Muscle of arm (tissue), 12 donors: ENCODE results near the gene DOP1B. TPM values are rescaled to one million over a fixed set of nuclear protein-coding genes. Genes with fewer than 3 reads are reported as not detected.
"Not testable (repeated sequence)": the region's sequence is repeated elsewhere in the genome, so short reads cannot be mapped to it uniquely, and the experiment has no call there.

Experiments
- DNase-seq: peaks from one replicate; pipeline ENCODE4 v3.0.0-alpha.2; 2013
- polyA plus RNA-seq, 12 donors: library from polyadenylated mRNA; unstranded; fragments of 120-200 nt; gene quantifications; one replicate each; pipeline ENCODE4 v1.2.1, GENCODE V29; 2013; ENCODE audit not compliant: insufficient read length in 12 of 12

DOP1B gene
- polyA plus RNA-seq, 12 donors, result 5.5 to 23.8 (median 6.6) TPM; not detected in 1

DNA sequence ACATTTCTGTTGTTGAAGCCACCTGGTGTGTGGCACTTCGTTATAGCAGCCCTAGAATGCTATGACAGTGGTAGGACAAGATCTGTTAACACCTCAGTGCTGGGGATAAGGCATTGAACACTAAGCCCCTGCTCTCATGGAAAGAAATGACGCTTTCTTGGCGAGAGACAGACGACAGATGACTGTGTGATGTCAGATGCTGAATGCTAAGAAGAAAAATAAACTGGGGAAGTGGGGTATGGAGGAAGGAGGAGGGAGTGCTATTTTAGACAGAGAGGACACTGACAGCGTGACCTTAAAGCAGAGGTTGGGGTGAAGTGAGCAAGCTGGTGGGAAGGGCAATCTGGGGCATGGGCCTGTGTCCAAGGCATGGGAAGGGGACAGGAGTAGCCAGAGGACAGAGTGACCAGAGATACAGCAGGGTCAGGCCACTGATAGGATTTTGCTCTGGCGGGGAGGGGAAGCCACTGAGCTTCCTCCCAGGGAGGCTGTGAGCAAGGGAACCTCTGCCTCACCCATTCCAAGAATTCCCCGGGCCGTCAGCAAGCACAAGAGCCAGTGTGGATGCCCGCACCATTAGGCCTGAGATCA is 15.2 kb downstream of the DOP1B start:
- DNase-seq, result no peak

DNA sequence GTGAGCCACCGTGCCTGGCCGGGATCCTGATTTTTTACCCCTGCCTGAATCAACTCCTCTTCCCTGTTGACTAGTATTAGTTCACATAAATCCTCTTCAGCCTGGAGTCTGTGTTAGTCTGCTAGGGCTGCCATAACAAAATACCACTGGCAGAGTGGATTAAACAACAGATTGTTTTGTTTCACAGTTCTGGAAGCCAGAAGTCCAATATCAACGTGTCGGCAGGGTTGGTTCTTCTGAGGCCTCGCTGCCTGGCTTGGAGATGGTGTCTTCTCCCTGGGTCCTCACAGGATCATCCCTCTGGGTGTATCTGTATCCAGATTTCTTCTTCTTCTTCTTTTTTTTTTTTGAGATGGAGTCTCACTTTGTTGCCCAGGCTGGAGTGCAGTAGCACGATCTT is 18.2 kb downstream of the DOP1B start:
- DNase-seq, result no peak

DNA sequence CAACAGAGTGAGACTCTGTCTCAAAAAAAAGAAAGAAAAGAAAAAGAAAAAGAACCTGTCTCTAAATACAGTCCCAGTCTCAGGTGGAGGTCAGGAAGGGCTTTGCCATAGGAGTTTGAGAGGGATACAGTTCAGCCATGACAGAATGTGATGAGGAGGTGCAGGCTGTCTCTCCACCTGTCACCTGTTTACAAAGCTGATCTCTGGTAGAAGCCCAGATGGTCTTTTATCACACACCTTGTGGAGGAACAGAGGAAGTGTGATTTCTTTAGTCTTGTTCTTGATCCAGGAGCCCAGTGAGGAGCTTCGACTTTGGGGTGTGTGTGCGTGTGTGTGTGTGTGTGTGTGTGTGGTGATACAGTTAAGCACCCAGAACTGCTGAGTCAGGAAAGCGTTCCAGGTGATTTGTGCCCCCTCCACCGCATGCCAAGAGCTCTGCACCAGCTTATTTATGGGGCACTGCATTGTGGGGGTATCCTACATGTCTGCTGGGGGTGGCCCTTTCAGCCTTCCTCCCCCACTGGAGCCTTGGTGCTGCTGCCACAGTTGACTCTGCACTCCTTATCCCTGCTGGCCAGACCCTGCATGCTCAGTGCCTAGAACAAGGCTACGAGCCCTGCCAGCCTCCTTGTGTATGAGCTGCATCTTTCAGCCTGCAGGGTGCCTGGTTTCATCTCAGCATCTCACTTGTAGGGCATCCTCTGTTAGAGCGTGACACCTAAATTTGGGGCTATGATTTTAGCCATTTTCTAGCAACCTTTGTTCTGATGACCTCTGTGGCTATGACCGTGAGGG is 19.3 kb downstream of the DOP1B start:
- DNase-seq, result no peak

DNA sequence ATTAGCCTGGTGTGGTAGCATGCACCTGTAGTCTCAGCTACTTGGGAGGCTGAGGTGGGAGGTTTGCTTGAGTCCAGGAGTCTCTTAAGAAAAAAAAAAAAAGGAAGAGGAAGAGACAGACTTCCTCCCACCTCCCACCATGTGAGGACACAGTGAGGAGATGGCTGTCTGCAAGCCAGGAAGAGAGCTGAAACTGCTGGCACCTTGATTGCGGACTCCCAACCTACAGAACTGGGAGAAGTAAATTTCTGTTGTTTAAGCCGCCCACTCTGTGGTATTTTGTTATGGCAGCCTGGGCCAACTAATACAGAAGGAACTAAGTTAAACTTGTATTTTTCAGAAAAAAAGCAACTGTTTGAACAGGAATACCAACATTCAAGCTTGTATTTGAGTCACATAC is 21.7 kb downstream of the DOP1B start:
- DNase-seq, result no peak

DNA sequence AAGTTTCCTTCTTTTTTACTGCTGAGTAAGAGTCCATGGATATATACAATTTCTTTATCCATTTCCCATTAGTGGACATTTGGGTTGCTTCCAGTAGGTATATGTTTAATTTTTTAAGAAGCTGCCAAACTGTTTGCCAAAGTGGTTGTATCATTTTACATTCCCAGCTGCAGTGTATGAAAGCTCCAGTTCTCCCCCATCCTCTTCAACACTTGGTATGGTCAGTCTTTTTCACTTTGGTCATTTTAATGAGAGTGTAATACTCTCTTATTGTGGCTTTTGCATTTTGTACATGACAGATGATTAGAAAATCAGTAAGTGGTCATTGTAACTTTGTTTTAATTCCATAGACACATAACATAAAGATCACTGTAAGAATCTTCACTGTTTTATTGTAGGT is 22.5 kb downstream of the DOP1B start:
- DNase-seq, result no peak

DNA sequence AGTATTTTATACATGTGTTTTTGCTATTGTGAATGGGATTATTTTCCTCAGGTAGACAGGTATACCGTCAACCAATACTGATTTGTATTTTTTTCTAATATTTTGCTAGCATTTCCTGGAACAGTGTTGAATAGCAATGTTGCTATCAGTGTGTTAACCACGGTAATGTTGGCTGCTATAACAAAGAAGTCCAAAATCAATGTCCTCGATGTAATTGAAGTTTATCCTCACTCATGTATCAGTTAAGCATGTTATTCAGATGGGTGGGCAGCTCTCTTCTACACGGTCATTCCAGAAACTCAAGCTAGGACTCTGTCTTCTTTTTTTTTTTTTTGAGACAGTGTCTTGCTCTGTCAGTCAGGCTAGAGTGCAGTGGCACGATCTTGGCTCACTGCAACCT is 24.3 kb downstream of the DOP1B start:
- DNase-seq, result no peak

DNA sequence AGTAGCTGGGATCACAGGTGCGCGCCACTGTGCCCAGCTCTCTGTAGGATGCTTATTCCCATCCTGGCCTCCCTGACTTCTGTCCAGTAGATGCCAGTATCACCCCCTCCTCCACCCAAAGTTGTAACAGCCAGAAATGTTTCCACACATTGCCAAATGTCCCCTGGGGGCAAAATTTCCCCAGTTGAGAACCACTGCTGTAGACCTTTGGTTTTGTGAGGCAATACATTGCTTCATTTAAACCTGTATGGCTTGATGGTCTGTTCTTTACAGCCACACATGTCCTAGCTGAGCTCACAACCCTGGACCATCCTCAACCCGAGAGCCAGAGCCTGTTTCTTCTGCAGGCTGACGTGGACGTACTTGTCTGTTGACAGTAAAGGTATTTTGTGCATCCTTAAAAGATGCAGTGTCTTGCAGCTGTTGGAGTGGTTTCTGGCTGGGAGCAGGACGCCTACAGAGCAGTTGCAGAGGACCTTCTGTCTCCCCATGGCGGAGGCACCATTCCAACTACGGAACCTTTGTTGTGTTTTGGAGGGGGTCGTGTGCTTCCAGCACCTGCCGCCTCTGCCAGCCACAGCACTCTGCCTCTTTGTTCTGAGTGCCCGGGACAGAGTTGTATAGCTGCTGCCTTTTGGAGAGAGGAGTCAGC is 26.6 kb downstream of the DOP1B start:
- no peak for DNase-seq

DNA sequence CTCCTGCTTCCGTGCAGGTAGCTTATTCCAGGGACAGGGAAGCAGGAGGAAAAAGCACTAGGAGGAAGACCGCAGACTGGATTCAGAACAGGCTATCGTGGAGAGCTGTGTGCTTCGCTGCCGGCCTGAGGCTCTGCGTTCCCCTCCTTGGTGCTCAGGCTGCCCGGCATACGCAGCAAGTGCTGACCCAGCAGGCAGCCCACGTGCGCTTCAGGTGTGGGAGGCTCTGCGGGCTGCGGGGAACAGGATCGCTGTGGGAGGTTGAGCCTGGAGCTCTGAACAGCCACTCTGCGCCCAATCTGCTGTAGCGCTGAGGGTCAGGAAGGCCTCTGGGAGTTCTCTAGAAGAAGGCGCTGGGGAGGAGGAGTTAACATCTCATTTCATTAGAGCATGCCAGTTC is 27.9 kb downstream of the DOP1B start:
- DNase-seq, result no peak

DNA sequence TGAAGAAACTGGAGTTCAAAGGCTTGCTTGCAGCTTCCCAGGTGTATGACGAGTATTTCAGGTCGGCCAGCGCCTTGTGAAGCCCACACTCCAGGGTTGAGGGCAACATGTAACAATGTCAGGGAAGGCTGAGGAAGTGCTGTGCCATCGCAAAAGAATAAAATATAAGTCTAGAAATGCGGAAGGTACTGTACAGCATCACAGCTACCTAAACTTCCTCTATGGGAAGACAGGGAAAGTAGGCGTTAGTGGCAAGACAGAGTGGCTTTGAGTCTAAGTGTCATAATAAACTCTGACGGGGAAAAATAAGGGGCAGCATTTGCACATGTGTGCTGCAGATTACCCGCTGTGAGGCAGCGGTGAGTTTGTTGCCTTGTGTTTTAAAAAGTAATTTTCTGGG is 28.9 kb downstream of the DOP1B start:
- no peak for DNase-seq

DNA sequence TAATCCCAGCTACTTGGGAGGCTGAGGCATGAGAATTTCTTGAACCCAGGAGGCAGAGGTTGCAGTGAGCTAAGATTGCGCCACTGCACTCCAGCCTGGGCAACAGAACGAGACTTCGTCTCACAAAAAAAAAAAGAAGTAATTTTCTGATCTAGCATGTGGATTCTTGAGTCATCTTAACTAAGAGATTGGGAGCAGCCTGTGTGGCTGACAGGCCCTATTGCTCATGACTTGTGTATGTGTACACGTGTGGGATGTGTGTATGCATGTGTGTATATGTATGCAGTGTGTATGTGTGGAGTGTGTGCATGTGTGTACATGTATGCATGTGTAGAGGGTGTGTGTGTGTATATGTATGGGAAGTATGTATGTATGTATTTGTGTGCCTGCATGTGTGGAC is 29.5 kb downstream of the DOP1B start:
- DNase-seq, result no peak

DNA sequence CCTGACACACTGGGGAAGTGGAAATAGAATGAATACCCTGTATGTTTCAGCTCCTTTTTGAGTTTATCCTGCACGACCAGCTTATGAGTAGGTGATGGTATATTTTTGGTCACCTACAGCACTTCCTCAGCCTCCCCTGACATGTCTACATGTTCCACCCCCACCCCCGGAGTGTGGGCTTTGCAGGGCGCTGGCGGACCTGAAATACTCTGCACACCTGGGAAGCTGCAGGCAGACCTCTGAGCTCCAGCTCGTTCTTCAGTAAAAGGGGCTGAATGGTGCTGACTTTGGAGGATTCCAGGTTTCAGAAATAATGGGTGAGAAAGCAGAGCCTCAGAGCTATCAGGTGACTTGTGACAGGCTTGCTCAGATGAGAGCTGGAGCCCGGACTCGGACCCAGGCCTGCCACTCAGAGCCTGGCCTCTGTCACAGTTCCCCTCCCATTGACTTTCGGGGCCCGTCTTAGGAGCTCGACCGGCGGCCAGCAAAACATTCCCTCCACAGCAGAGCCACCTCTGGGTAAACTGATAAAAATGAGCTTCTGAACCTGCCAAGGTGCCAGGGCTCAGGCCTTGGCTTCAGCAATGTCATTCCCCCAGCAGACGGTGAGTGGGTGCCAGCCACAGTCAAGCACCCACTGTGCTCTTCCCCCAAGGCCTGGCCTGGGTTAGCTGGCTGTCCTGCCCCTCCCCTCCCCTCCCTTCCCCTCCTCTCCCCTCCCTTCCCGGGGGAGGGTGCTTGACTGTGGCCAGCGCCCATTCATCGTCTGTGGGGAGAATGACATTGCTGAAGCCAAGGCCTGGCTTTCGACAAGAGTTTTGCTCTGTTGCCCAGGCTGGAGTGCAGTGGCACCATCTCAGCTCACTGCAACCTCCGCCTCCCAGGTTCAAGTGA is 30.1 kb downstream of the DOP1B start:
- no peak for DNase-seq

DNA sequence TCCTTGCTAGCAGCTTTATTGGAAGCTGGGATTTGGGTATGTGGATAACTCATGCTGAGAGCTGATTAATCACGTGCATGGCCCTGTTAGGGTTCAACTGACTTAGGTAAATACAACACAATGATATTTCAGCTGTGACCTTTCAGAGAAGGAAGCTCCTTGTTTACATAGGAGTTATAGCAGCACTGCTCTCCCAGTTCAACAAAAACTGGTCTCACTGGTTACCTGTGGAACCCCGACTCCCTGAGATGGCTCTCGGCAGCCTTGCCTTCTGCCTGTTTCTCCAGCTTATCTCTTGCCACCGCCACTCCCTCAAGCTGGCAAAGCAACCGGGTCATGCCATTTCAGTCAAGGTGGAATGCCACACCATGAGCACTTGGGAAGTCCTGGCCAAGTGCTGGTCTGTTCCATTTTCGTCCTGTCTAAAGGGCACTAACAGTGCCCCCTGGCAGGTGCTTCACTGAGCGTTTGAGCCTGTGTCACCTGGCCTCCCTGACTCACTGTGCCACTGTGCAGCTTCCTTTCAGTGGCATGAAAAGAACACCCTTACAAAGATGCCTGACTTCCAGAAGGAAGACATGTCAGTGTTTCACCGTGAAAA is 31.6 kb downstream of the DOP1B start:
- DNase-seq, result no peak

DNA sequence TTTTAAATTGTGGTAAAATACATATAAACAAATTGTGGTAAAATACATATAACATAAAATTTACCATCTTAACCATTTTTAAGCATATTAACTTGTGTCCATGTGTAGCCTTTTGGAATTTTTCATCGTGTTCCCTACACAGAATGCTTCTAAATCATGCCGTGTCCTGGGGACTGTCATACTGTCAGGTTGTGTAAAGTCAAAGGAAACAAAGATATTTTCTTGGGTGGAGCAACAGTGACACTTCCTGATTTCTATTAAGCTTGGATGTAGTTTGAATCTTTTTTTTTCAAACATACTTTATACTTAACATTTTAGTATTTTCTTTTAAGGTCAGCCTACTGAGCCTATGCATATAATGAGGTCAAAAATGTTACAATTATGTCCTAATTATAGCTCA is 32.3 kb downstream of the DOP1B start:
- no peak for DNase-seq

DNA sequence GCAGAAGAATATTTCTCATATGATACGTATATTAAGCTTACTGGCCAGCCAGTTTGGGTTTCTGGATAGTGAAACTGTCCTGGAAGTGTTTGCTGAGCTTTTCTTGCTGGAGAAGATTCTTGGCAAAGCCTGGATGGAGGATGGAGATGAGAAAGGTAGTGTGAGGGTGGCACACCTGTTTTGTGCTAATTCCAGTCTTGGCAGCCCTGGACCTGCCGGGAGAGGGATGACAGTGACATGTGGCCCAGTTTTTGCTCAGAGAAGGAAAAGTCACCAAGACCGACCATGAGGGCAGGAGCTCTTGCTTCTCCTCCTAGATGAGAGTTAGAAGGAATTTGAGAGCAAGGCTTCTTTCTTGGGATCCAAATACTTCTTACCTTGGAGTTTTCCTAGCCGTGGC is 34.1 kb downstream of the DOP1B start:
- no peak for DNase-seq

DNA sequence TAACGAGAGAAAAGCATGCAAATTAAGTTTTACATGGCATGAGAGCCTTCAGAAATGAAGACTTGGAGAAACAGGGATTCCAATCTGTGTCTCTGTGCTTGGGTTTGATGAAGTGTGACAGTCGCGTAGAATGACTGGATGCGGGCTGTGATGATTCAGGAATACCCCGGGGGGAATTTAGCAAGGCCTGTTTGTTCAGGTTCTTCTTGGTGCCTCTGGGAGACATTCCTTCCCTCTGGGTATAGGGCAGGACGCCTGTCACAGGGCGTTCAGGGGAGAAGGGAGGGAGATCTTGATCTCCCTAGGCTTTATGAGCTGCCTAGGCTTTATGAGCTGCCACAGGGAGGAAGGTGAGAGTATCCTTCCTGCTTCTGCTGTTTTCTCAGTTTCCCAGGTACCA is 36.6 kb downstream of the DOP1B start:
- DNase-seq, result no peak

DNA sequence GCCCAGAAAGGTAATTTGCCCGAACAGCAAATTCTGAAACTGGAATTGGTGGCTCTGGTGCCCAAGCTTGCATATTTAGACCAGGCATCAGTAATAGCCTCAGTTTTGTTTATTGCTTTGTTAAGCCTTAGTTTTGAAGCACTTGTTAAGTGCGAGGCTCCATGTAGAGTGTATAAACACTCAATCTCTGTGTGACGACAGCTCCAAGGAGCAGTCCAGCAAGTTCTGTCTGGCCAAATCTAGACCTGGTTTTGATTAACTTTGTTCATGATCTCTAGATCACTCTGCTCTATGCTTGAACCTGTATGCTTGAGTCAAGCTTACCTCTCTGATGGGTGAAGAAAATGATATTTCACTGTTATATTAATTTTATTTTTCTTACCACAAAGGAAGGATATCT is 37.4 kb downstream of the DOP1B start:
- DNase-seq, result no peak

DNA sequence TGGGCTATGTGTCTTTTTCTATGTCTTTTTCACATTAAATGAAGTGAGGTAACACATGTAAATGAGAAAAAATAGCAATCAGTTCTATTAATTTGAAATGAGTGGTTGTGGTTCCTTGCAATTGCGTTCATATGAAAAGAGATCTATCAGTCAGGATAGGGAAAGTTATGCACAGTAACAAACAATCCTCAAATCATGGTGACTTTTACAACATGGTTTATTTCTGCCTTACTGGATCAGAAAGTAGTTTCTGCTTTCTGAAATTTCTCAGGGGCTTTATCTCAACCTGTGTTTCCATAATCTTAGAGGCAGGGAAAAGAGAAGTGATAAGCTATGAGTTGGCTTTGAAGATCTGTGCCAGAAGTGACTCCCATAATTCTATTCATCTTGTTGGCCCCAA is 39.0 kb downstream of the DOP1B start:
- DNase-seq, result no peak

DNA sequence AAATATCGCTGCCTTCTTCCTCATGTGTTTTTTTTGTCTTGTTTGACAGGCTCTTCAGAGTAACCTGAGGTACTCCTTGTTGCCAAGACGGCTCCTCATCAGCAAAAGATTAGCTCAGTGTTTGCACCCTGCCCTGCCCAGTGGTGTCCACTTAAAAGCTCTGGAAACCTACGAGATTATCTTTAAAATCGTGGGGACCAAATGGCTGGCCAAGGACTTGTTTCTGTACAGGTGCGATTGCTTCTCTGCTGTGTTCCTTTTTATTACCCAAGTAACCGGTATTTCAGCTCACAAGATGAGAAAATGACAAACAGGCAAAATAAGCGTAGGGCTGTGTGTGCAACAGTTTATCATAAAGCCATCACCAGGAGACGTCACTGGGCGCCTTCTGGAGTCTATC is 42.4 kb downstream of the DOP1B start:
- no peak for DNase-seq

DNA sequence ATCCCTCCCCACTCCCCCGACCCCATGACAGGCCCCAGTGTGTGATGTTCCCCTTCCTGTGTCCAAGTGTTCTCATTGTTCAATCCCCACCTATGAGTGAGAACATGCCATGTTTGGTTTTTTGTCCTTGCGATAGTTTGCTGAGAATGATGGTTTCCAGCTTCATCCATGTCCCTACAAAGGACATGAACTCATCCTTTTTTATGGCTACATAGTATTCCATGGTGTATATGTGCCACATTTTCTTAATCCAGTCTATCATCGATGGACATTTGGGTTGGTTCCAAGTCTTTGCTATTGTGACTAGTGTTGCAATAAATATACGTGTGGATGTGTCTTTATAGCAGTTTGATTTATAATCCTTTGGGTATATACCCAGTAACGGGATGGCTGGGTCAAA is 43.0 kb downstream of the DOP1B start:
- not testable (repeated sequence) for DNase-seq

DNA sequence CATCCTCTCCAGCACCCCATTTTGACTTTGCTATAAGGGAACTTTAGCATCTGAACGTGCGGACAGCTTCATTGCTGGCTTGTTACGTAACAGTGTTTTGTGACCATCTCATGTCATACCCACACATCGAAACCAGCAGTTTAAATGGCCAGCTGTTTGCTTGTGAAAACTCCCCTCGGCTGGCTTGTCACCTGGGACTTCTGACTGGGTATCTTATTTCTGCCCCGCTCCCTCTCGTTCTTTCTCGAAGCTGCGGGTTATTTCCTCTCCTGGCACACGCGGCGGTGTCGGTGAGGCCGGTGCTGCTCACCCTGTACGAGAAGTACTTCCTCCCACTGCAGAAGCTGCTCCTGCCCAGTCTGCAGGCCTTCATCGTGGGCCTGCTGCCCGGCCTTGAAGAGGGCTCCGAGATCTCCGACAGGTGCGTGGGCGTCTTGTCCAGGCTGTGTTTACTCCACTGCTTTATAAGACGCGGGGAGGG is 43.5 kb downstream of the DOP1B start:
- no peak for DNase-seq

DNA sequence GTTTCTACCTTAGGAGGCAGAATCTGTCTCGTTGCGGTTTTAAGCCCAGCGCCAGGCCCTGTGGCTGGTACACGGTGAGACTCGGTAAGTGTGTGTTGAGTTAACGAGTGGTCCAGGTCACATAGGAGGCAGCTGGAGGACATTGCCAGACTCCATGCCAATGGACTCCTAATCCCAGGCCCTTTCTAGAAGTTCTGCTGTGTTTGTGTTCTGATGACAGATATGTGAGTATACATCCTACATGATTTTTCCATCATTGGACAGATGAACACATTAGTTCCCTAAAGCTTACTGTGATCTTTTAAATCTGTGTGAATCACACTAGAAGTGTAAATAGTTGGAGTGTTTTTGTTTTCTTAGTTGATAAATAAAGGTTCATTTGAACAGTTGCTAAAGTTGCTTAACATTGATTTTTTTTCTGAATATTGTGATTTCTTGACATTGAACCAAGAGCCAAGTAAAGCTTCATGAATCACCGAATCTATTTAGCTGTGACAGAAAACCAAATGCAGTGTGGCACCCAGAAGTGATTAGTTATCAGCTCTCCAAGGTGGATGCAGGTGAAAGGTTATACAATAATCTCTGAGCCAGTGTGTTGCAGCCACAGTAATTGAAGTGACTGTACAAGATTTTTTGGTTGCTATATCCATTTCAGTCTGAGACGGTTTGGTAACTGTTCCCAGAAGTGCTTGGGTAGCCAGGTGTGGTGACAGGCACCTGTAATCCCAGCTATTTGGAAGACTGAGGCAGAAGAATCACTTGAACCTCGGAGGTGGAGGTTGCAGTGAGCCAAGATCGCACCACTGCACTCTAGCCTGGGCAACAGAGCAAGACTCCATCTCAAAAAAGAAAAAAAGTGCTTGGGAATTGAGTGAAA is 46.3 kb downstream of the DOP1B start:
- DNase-seq, result no peak
